SK-N-MC (cell line): ENCODE data around the gene CROCC2.

Source experiments
- DNase-seq: peaks from one replicate; pipeline ENCODE4 v3.0.0-alpha.2; 2011; ENCODE audit warnings: low read depth, low spot score
- H3K27ac ChIP-seq: fragments of 200-600 bp; sonication (generic); 2 replicates; pipeline ENCODE4 v1.5.1; 2016; ENCODE audit warnings: mixed run types
- H3K36me3 ChIP-seq: fragments of 200-600 bp; sonication (generic); 2 replicates; pipeline ENCODE4 v1.6.1; 2017; ENCODE audit warnings: antibody characterized with exemption, low read length, mixed read lengths; ENCODE audit not compliant: insufficient read depth
- H3K4me3 ChIP-seq: fragments of 200-600 bp; sonication (generic); 2 replicates; pipeline ENCODE4 v1.5.1; 2016
- H3K9ac ChIP-seq: fragments of 200-600 bp; sonication (generic); 2 replicates; pipeline ENCODE4 v1.8.0; 2017; ENCODE audit warnings: mixed run types, mixed read lengths; ENCODE audit not compliant: insufficient read length
- H3K9me3 ChIP-seq: fragments of 200-600 bp; sonication (generic); 2 replicates; pipeline ENCODE4 v1.6.1; 2017; ENCODE audit warnings: low read depth, mild to moderate bottlenecking, antibody characterized with exemption, low read length, moderate library complexity, mixed read lengths
- EZH2 ChIP-seq: fragments of 200-600 bp; sonication (generic); IDR thresholded peaks from one replicate; pipeline ENCODE4 v1.6.1; 2017; ENCODE audit warnings: antibody characterized with exemption
- FOXP2 ChIP-seq: optimal IDR thresholded peaks from 2 replicates; pipeline ENCODE3; 2011; ENCODE audit warnings: mild to moderate bottlenecking, moderate library complexity; ENCODE audit not compliant: insufficient read depth; ENCODE audit errors: extremely low read length, control extremely low read depth
- POLR2AphosphoS5 ChIP-seq: IDR thresholded peaks from 2 replicates; pipeline ENCODE4 v1.6.1; 2012; ENCODE audit warnings: mild to moderate bottlenecking, low read depth, low read length, borderline replicate concordance

The CROCC2 gene

GRCh38 chr2:241007111-241007510, 101.0 kb downstream of the CROCC2 start:
- DNase-seq: no peak
- Histone ChIP-seq H3K9ac (no peak overlapping the region), H3K27ac (no peak overlapping the region), H3K36me3 (no peaks in the 10 kb centered on the region), H3K9me3 (peaks cover 16% of the 10 kb centered on the region; the same call in 1 of the 2 replicates), H3K4me3 (no peak overlapping the region)
- no peak for TF ChIP-seq POLR2AphosphoS5
- no peak for TF ChIP-seq FOXP2
- no peak for TF ChIP-seq EZH2

- Histone ChIP-seq H3K4me3 (no peak overlapping the region), H3K36me3 (no peaks in the 10 kb centered on the region), H3K27ac (0 out of 2 replicates have a peak overlapping the region, but pooled peaks have one; percentile 3), H3K9ac (no peak overlapping the region), H3K9me3 (peaks cover 16% of the 10 kb centered on the region; the same call in 1 of the 2 replicates)
- DNase-seq: no peak
- TF ChIP-seq EZH2 (no peak), FOXP2 (no peak), POLR2AphosphoS5 (no peak)
These were observed 102.0 kb downstream of the CROCC2 start for GRCh38 chr2:241007880-241008710.

- no peak for TF ChIP-seq POLR2AphosphoS5
- TF ChIP-seq EZH2: no peak
- TF ChIP-seq FOXP2: no peak
These were observed 102.6 kb downstream of the CROCC2 start for GRCh38 chr2:241008711-241009121.

GRCh38 chr2:241009191-241009590, 103.1 kb downstream of the CROCC2 start:
- Histone ChIP-seq H3K36me3 (no peaks in the 10 kb centered on the region), H3K9me3 (peaks cover 12% of the 10 kb centered on the region; the same call in 1 of the 2 replicates), H3K4me3 (peak overlapping the region; percentile 74), H3K27ac (peak overlapping the region; percentile 98), H3K9ac (no peak overlapping the region)
- no peak for TF ChIP-seq EZH2
- TF ChIP-seq FOXP2: no peak
- TF ChIP-seq POLR2AphosphoS5: no peak
- DNase-seq: no peak

More at GRCh38 chr2:241008711-241009121, 102.6 kb downstream of the CROCC2 start:
- no peak overlapping the region for H3K4me3 ChIP-seq
- no peak overlapping the region for H3K9ac ChIP-seq
- no peak overlapping the region for H3K27ac ChIP-seq
- no peak for DNase-seq
- peaks cover 16% of the 10 kb centered on the region; the same call in 1 of the 2 replicates for H3K9me3 ChIP-seq
- no peaks in the 10 kb centered on the region for H3K36me3 ChIP-seq

GRCh38 chr2:241009601-241010530, 103.7 kb downstream of the CROCC2 start:
- H3K27ac ChIP-seq: peak overlapping the region; percentile 98
- peak; percentile 89 for DNase-seq
- TF ChIP-seq POLR2AphosphoS5 (peak; percentile 49; the same call in 1 of the 2 replicates), EZH2 (no peak), FOXP2 (no peak)
- H3K9me3 ChIP-seq: peaks cover 12% of the 10 kb centered on the region; the same call in 1 of the 2 replicates
- no peaks in the 10 kb centered on the region for H3K36me3 ChIP-seq
- peak overlapping the region; percentile 74 for H3K4me3 ChIP-seq
- peak overlapping the region; percentile 30 for H3K9ac ChIP-seq

- H3K36me3 ChIP-seq: no peaks in the 10 kb centered on the region
- peaks cover 9% of the 10 kb centered on the region; the same call in 1 of the 2 replicates for H3K9me3 ChIP-seq
- H3K4me3 ChIP-seq: peak overlapping the region; percentile 74
- no peak for DNase-seq
- H3K9ac ChIP-seq: peak overlapping the region; percentile 30
- H3K27ac ChIP-seq: peak overlapping the region; percentile 98
- no peak for TF ChIP-seq EZH2
- TF ChIP-seq FOXP2: no peak
- TF ChIP-seq POLR2AphosphoS5: no peak
These were observed 104.6 kb downstream of the CROCC2 start for GRCh38 chr2:241010531-241011295.

GRCh38 chr2:241011296-241011600, 105.1 kb downstream of the CROCC2 start:
- DNase-seq: no peak
- no peaks in the 10 kb centered on the region for H3K36me3 ChIP-seq
- no peak for TF ChIP-seq FOXP2
- no peak for TF ChIP-seq EZH2
- no peak for TF ChIP-seq POLR2AphosphoS5
- no peak overlapping the region for H3K4me3 ChIP-seq
- no peak overlapping the region for H3K9ac ChIP-seq
- H3K9me3 ChIP-seq: peaks cover 3% of the 10 kb centered on the region; the same call in 1 of the 2 replicates
- no peak overlapping the region for H3K27ac ChIP-seq
